GM12891 (cell line): Measurements from ENCODE around the gene AAK1.

Experiments used
- PAX5 ChIP-seq: IDR thresholded peaks from 2 replicates; pipeline ENCODE4 v1.6.1; 2011; ENCODE audit warnings: low read length, moderate library complexity, mild to moderate bottlenecking; ENCODE audit not compliant: insufficient read depth, severe bottlenecking
- POLR2A ChIP-seq: IDR thresholded peaks from 2 replicates; pipeline ENCODE4 v1.6.1; 2011; ENCODE audit warnings: low read depth, low read length, control low read depth
- POLR2AphosphoS5 ChIP-seq: IDR thresholded peaks from 2 replicates; pipeline ENCODE4 v1.6.1; 2011; ENCODE audit warnings: low read depth, low read length, control low read depth
- POU2F2 ChIP-seq: IDR thresholded peaks from 2 replicates; pipeline ENCODE4 v1.6.1; 2011; ENCODE audit warnings: low read depth, mild to moderate bottlenecking, control low read depth, low read length, moderate library complexity
- SPI1 ChIP-seq: IDR thresholded peaks from 2 replicates; pipeline ENCODE4 v1.6.1; 2011; ENCODE audit warnings: low read depth, low read length, control low read depth
- TAF1 ChIP-seq: IDR thresholded peaks from 2 replicates; pipeline ENCODE4 v1.6.1; 2011; ENCODE audit warnings: low read depth, low read length, control low read depth

DNA sequence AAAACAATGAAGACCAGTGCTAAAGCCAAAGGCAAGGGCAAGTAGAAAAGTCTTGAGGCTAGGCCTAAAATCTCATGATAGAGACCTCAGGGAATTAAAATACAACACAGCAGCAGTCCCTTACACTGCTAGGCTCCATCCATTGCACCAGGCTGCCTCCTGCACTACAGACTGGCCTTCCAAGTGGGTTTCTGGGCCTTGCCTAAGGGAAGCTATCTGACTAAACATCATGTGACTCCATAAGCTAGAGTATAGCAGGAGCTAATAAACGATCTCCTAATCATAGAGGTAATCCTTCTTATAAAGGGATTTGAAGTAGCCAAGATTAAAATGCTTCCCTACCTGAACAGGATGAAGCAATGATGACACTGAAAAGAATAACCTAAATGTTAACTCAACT lies 128.7 kb downstream of the AAK1 start:
- no peak for TF ChIP-seq TAF1
- TF ChIP-seq POLR2A = no peak
- no peak for TF ChIP-seq SPI1
- no peak for TF ChIP-seq POLR2AphosphoS5
- TF ChIP-seq PAX5 = no peak
- no peak for TF ChIP-seq POU2F2
